ENCODE results near the gene RPH3AL.
"Not testable (repeated sequence)": the region's sequence is repeated elsewhere in the genome, so short reads cannot be mapped to it uniquely, and the experiment has no call there.

RPH3AL gene

GRCh38 chr17:317070-317469 lies 35.5 kb downstream of the RPH3AL start:
- Histone ChIP-seq H3K4me3 (ENCODE audit: low read length in 2 of 2) (peak overlapping the region in 1 of 2 donors; percentile 20), H3K18ac (ENCODE audit: low read length) (peak overlapping the region; percentile 46), H3K9ac (ENCODE audit: low read depth, low read length, poor library complexity) (peak overlapping the region; percentile 10), H3K4me1 (ENCODE audit: control insufficient read depth in 2 of 2, insufficient read depth in 1 of 2, low read depth in 1 of 2, low read length in 2 of 2) (peaks cover 7 to 21% of the 10 kb centered on the region in 2 donors)
- H3K23ac ChIP-seq (ENCODE audit: low read depth, low read length, poor library complexity); H3K79me1 ChIP-seq (ENCODE audit: low read depth, low read length); H3K4me2 ChIP-seq (ENCODE audit: insufficient read depth, low read length, poor library complexity, severe bottlenecking); H3K27ac ChIP-seq (replicated peaks; ENCODE audit: low read length); H3K27me3 ChIP-seq (ENCODE audit: control insufficient read depth in 3 of 3, insufficient read depth in 3 of 3, low read depth in 1 of 3, low read length in 3 of 3); H3K14ac ChIP-seq (ENCODE audit: low read length); H4K8ac ChIP-seq (ENCODE audit: low read depth, low read length); H2BK12ac ChIP-seq (ENCODE audit: low read length); H2AK5ac ChIP-seq (ENCODE audit: low read depth, low read length); H3K4ac ChIP-seq (ENCODE audit: low read length); H3K36me3 ChIP-seq (replicated peaks in 1 of 2; ENCODE audit: control insufficient read depth in 2 of 2, insufficient read depth in 2 of 2, low read length in 2 of 2); H2BK15ac ChIP-seq (ENCODE audit: low read length); H3K9me3 ChIP-seq (replicated peaks in 1 of 2; ENCODE audit: control insufficient read depth in 2 of 2, insufficient read depth in 1 of 2, low read depth in 1 of 2, low read length in 2 of 2); H2BK5ac ChIP-seq (ENCODE audit: low read length); DNase-seq (ENCODE audit: low spot score); H4K91ac ChIP-seq (ENCODE audit: low read depth, low read length, poor library complexity); H2BK120ac ChIP-seq (ENCODE audit: low read depth, low read length); H2AFZ ChIP-seq (ENCODE audit: low read length): not testable (repeated sequence)
- WGBS, 2 donors (ENCODE audit: extremely low coverage in 2 of 2, insufficient read length in 2 of 2, insufficient replicate concordance in 1 of 2), result no CpG with 5 or more reads among the region's 2 CpGs

DNA sequence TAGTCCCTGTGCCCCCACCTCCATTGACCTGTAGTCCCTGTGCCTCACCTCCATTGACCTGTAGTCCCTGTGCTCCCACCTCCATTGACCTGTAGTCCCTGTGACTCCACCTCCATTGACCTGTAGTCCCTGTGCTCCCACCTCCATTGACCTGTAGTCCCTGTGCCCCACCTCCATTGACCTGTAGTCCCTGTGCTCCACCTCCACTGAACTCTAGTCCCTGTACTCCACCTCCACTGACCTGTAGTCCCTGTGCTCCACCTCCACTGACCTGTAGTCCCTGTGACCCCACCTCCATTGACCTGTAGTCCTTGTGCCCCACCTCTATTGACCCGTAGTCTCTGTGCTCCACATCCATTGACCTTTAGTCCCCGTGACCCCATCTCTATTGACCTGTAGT lies 37.2 kb downstream of the RPH3AL start:
- H3K4me1 ChIP-seq (ENCODE audit: control insufficient read depth in 2 of 2, insufficient read depth in 1 of 2, low read depth in 1 of 2, low read length in 2 of 2), result peaks cover 1 to 23% of the 10 kb centered on the region in 2 donors
- not testable (repeated sequence) for H3K14ac ChIP-seq (ENCODE audit: low read length); H2AK5ac ChIP-seq (ENCODE audit: low read depth, low read length); H3K79me1 ChIP-seq (ENCODE audit: low read depth, low read length); H3K36me3 ChIP-seq (replicated peaks in 1 of 2; ENCODE audit: control insufficient read depth in 2 of 2, insufficient read depth in 2 of 2, low read length in 2 of 2); H2BK12ac ChIP-seq (ENCODE audit: low read length); H3K27ac ChIP-seq (replicated peaks; ENCODE audit: low read length); H3K9ac ChIP-seq (ENCODE audit: low read depth, low read length, poor library complexity); DNase-seq (ENCODE audit: low spot score); H3K9me3 ChIP-seq (replicated peaks in 1 of 2; ENCODE audit: control insufficient read depth in 2 of 2, insufficient read depth in 1 of 2, low read depth in 1 of 2, low read length in 2 of 2); H2AFZ ChIP-seq (ENCODE audit: low read length); H3K27me3 ChIP-seq (ENCODE audit: control insufficient read depth in 3 of 3, insufficient read depth in 3 of 3, low read depth in 1 of 3, low read length in 3 of 3); H3K4me2 ChIP-seq (ENCODE audit: insufficient read depth, low read length, poor library complexity, severe bottlenecking); H3K4ac ChIP-seq (ENCODE audit: low read length); H2BK5ac ChIP-seq (ENCODE audit: low read length)
- H3K4me3 ChIP-seq (ENCODE audit: low read length in 2 of 2), result peak overlapping the region in 1 of 2 donors; percentile 43
- H2BK15ac ChIP-seq (ENCODE audit: low read length), result peak overlapping the region; percentile 11
- H2BK120ac ChIP-seq (ENCODE audit: low read depth, low read length), result peak overlapping the region; percentile 10
- peak overlapping the region; percentile 12 for H3K23ac ChIP-seq (ENCODE audit: low read depth, low read length, poor library complexity)
- H4K8ac ChIP-seq (ENCODE audit: low read depth, low read length), result peak overlapping the region; percentile 26
- H3K18ac ChIP-seq (ENCODE audit: low read length), result peak overlapping the region; percentile 6
- H4K91ac ChIP-seq (ENCODE audit: low read depth, low read length, poor library complexity), result peak overlapping the region; percentile 60
- WGBS, 2 donors (ENCODE audit: extremely low coverage in 2 of 2, insufficient read length in 2 of 2, insufficient replicate concordance in 1 of 2), result no CpG with 5 or more reads among the region's 2 CpGs

DNA sequence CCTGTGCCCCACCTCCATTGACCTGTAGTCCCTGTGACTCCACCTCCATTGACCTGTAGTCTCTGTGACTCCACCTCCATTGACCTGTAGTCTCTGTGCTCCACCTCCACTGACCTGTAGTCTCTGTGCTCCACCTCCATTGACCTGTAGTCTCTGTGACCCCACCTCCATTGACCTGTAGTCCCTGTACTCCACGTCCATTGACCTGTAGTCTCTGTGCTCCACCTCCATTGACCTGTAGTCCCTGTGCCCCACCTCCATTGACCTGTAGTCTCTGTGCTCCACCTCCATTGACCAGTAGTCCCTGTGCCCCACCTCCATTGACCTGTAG lies 38.0 kb downstream of the RPH3AL start:
- Histone ChIP-seq H3K18ac (ENCODE audit: low read length) (peak overlapping the region; percentile 0), H2BK12ac (ENCODE audit: low read length) (peak overlapping the region; percentile 2), H3K9ac (ENCODE audit: low read depth, low read length, poor library complexity) (peak overlapping the region; percentile 54), H2AK5ac (ENCODE audit: low read depth, low read length) (peak overlapping the region; percentile 95), H3K4me1 (ENCODE audit: control insufficient read depth in 2 of 2, insufficient read depth in 1 of 2, low read depth in 1 of 2, low read length in 2 of 2) (peaks cover 7 to 27% of the 10 kb centered on the region in 2 donors), H3K14ac (ENCODE audit: low read length) (peak overlapping the region; percentile 0)
- no CpG with 5 or more reads among the region's 1 CpG for WGBS, 2 donors (ENCODE audit: extremely low coverage in 2 of 2, insufficient read length in 2 of 2, insufficient replicate concordance in 1 of 2)
- H2BK15ac ChIP-seq (ENCODE audit: low read length); H2AFZ ChIP-seq (ENCODE audit: low read length); H4K8ac ChIP-seq (ENCODE audit: low read depth, low read length); H3K4me3 ChIP-seq (ENCODE audit: low read length in 2 of 2); H3K4me2 ChIP-seq (ENCODE audit: insufficient read depth, low read length, poor library complexity, severe bottlenecking); H3K36me3 ChIP-seq (replicated peaks in 1 of 2; ENCODE audit: control insufficient read depth in 2 of 2, insufficient read depth in 2 of 2, low read length in 2 of 2); H3K27me3 ChIP-seq (ENCODE audit: control insufficient read depth in 3 of 3, insufficient read depth in 3 of 3, low read depth in 1 of 3, low read length in 3 of 3); H3K79me1 ChIP-seq (ENCODE audit: low read depth, low read length); H3K4ac ChIP-seq (ENCODE audit: low read length); H3K27ac ChIP-seq (replicated peaks; ENCODE audit: low read length); H3K9me3 ChIP-seq (replicated peaks in 1 of 2; ENCODE audit: control insufficient read depth in 2 of 2, insufficient read depth in 1 of 2, low read depth in 1 of 2, low read length in 2 of 2); H2BK5ac ChIP-seq (ENCODE audit: low read length); H2BK120ac ChIP-seq (ENCODE audit: low read depth, low read length); H3K23ac ChIP-seq (ENCODE audit: low read depth, low read length, poor library complexity); DNase-seq (ENCODE audit: low spot score); H4K91ac ChIP-seq (ENCODE audit: low read depth, low read length, poor library complexity): not testable (repeated sequence)

DNA sequence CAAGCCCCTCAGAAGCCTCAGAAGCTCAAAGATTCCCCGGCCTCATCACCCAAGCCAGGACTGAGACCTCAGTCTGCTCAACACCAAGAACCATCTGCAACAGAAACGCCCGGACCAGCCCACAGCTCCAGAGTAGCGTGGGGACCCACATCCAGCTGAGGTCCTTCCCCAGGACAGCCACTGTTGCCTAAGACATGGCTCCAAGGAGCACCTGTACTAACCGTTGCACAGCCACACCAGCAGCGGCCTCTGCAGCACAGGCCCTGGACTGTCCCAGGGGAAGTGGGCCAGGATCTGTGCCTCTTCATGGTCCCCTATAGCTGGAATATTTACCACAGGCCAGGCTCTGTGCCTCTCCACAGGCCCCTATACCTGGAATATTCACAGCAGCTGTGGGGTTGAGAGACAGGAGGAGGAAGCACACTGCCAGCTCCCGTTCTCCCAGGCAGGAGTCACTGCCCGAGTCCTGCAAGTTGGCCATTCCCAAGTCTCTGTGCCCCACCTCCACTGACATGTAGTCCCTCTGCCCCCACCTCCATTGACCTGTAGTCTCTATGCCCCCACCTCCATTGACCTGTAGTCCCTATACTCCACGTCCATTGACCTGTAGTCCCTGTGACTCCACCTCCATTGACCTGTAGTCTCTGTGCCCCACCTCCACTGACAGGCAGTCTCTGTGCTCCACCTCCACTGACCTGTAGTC lies 38.5 kb downstream of the RPH3AL start:
- no peak overlapping the region for H4K8ac ChIP-seq (ENCODE audit: low read depth, low read length)
- peak overlapping the region; percentile 22 for H3K23ac ChIP-seq (ENCODE audit: low read depth, low read length, poor library complexity)
- H3K4me2 ChIP-seq (ENCODE audit: insufficient read depth, low read length, poor library complexity, severe bottlenecking), result no peak overlapping the region
- peak overlapping the region; percentile 13 for H2BK15ac ChIP-seq (ENCODE audit: low read length)
- H3K14ac ChIP-seq (ENCODE audit: low read length), result peak overlapping the region; percentile 0
- peaks cover 0 to 5% of the 10 kb centered on the region in 2 donors for H3K36me3 ChIP-seq (replicated peaks in 1 of 2; ENCODE audit: control insufficient read depth in 2 of 2, insufficient read depth in 2 of 2, low read length in 2 of 2)
- peak overlapping the region; percentile 76 for H3K18ac ChIP-seq (ENCODE audit: low read length)
- peaks cover 2 to 7% of the 10 kb centered on the region in 2 donors for H3K9me3 ChIP-seq (replicated peaks in 1 of 2; ENCODE audit: control insufficient read depth in 2 of 2, insufficient read depth in 1 of 2, low read depth in 1 of 2, low read length in 2 of 2)
- H2AK5ac ChIP-seq (ENCODE audit: low read depth, low read length), result peak overlapping the region; percentile 95
- H3K9ac ChIP-seq (ENCODE audit: low read depth, low read length, poor library complexity), result peak overlapping the region; percentile 54
- peak overlapping the region; percentile 2 for H2BK12ac ChIP-seq (ENCODE audit: low read length)
- no peak overlapping the region for H3K4me3 ChIP-seq (ENCODE audit: low read length in 2 of 2)
- H3K79me1 ChIP-seq (ENCODE audit: low read depth, low read length), result peaks cover 4% of the 10 kb centered on the region
- H2AFZ ChIP-seq (ENCODE audit: low read length), result no peak overlapping the region
- H3K27me3 ChIP-seq (ENCODE audit: control insufficient read depth in 3 of 3, insufficient read depth in 3 of 3, low read depth in 1 of 3, low read length in 3 of 3), result no peaks in the 10 kb centered on the region
- H2BK120ac ChIP-seq (ENCODE audit: low read depth, low read length), result no peak overlapping the region
- H4K91ac ChIP-seq (ENCODE audit: low read depth, low read length, poor library complexity), result no peak overlapping the region
- H3K4me1 ChIP-seq (ENCODE audit: control insufficient read depth in 2 of 2, insufficient read depth in 1 of 2, low read depth in 1 of 2, low read length in 2 of 2), result peaks cover 7 to 30% of the 10 kb centered on the region in 2 donors
- H3K27ac ChIP-seq (replicated peaks; ENCODE audit: low read length), result no peak overlapping the region
- no peak overlapping the region for H2BK5ac ChIP-seq (ENCODE audit: low read length)
- DNase-seq (ENCODE audit: low spot score), result no peak
- no peak overlapping the region for H3K4ac ChIP-seq (ENCODE audit: low read length)
- no CpG with 5 or more reads among the region's 9 CpGs for WGBS, 2 donors (ENCODE audit: extremely low coverage in 2 of 2, insufficient read length in 2 of 2, insufficient replicate concordance in 1 of 2)
